Activated T-helper 1 cell treated with Interleukin-2 at 50 U/mL for 16 hours (primary cell): ENCODE measurements around the gene AFAP1L2.

Experiments
- DNase-seq: peaks from one replicate; pipeline ENCODE4 v3.0.0-alpha.2; 2020; ENCODE audit warnings: low read depth

The AFAP1L2 gene

DNA sequence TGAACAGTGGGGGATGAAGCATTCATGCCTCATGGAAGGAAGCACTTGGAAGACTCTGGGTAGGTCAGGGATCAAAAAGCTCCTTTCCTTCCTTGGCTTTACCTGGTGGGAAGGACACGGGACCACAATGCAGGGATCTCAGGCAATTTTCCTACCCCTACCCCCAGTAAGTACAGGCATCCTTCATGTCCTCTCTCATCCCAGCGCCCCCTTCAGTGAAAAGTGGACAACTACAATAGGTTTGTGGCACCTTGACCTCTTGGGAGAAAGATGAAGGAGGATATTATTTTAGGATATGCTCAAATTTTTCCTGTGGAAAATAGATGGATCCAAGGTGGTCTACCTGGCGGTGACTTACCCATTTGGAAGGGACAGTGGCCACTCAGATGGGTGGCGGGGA, 16.5 kb downstream of the AFAP1L2 start:
- DNase-seq = no peak

DNA sequence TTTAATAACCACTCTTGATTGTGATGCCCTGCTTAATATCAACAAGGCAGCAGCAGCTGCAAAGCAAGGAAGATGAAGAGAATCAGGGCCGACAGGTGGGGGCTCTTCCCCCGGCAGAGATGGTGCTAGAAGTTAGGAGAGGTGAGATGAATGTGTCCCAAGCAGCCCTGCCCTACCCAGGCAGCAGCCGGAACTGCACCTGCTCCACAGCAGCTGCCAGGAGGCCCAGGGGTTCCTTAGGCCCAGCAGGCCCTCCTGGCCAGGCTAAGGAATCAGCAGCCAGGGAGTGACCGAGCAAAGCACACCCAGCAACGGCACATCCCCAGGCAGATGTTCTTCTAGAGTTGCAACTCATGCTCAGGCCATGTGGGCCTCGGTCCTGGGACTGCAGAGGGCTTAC, 17.9 kb downstream of the AFAP1L2 start:
- DNase-seq = no peak

DNA sequence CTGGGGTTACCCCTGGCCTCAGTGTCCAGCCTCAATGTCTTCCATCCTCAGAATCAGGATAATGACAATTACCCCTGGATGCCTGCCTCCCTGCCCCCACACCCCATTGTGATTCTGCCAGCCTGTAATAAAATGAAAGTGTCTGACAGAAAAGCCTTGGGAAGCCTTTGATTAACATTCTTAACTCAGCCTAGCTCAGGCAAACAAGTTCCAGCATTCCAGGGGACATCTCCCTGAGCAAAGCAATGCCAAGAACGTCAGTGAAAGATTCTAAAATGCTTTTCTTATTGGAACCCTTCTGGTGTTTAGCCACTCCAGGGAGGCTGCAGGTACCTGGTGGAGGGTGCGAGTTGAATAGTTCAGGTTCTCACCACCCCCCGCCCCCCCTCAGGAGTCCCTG, 18.7 kb downstream of the AFAP1L2 start:
- DNase-seq = no peak

DNA sequence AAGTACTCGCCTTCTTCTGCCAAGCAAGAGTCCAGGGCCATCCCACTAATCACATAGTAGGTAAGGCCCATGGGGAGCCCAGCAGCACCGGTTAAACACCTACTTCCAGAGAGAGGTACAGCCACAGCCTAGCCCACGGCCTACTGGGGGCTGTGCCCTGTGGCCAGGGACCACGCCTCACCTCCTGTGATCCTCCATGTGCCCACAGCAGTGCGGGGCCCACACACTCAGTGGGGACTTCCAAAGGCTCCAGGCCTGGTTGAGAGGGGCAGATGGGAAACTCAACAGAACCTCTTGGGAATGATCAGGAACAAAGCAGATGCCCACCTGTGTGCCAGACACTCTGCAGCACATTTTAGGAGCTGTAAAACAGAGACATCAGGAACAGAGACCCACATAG, 19.7 kb downstream of the AFAP1L2 start:
- DNase-seq = no peak

DNA sequence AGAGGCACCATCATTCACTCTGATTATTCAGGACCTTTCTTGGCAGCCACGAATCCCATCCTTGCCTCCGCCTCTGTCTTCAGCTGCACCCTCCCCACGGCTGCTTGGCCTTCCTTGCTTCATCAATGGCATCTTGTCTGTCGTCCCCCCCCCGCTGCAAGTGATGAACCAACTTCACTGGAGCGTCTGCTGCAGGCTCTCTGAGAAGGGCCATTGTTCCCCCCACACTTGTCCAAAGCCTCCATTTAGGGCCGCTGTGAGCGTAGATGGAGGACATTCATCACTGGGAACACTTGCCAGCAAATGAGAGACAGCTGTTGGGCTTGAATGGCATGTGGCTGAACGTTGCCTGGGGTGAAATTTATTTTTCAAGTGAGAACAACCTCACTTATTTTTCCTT, 20.1 kb downstream of the AFAP1L2 start:
- no peak for DNase-seq

DNA sequence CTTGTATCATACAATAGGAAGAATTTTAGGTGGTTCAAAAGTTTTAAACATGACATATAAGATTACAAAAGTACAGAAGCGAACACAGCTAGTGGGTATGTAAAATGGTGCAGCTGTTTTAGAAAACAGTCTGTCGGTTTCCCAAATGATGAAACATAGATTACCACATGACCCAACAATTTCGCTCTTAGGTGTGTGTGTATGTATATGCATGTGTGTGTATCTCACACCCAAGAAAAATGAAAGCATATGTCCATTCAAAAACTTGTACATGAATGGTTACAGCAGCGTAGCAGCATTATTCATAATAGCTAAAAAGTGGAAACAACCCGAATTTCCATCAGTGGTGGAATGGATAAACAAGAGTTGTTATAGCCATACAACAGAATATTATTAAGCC, 23.5 kb downstream of the AFAP1L2 start:
- DNase-seq = no peak

DNA sequence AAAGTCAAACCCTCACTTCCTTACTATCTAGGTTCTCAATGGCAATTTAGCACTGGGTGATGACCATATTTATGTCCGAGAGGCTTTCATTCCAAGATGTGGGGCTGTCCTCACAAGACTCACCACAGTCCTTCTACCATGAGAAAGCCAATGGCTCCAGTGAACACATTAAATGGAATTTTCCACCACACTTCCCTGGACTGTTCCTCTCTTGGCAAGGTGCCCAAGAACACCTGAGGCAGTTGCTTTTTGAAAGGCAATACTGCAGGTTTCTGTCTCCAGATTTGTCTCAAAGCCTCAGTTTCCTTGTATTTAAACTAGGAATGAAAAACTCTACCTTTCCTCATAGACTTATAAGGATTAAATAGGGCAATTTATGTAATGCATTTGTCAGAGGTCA, 24.2 kb downstream of the AFAP1L2 start:
- no peak for DNase-seq

DNA sequence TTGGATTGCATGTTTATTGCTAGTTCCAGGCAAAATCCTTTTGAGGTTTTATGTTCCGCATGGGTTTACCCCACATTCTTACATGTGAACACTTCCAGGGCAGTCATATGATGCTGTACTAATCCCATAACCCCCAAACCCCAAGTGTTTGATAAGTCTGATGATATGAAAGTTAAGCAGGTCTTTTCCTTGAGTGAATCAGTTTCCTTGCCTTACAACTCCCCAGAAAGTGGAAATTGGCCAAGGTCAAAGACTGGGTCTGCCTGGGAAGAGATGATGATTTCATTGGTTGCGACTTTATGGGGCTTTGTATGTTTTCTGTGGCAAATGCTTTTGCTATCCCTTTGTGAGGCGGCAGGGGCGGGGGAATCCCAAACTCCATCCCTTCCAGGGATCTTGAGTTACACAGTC, 24.7 kb downstream of the AFAP1L2 start:
- DNase-seq = no peak

DNA sequence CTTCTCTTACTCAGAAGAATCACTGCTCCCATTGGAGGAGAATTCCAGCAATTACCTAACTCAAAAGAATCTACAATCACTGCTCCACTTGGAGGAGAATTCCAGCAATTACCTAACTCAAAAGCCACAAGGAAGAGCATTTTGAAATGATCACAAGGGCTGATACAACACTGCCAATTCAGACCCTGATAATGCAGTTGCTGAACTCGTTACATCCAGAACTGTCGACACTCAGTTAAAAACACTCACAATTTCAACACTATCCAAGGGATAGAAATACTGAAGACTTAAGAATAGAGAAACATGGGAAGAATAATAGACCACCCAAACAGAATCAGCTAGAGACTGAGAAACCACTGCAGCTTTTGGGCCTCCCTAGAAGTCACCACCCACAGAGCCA, 27.8 kb downstream of the AFAP1L2 start:
- DNase-seq = no peak

DNA sequence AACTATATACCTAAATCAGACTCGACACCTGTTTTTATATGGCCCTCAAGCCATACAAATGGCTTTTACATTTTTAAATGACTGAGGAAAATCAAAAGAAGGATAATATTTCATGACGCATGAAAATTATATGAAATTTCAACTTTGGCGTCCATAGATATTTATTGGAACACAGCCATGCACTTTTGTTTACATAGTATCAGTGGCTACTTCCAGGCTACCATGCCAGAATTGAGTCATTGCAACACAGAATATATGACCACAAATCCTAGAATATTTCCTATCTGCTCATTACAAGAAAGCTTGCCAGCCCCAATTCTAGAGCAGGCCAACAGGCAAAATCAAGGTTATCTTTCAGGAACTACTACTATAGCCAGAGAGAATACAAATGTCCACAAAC, 29.3 kb downstream of the AFAP1L2 start:
- no peak for DNase-seq

DNA sequence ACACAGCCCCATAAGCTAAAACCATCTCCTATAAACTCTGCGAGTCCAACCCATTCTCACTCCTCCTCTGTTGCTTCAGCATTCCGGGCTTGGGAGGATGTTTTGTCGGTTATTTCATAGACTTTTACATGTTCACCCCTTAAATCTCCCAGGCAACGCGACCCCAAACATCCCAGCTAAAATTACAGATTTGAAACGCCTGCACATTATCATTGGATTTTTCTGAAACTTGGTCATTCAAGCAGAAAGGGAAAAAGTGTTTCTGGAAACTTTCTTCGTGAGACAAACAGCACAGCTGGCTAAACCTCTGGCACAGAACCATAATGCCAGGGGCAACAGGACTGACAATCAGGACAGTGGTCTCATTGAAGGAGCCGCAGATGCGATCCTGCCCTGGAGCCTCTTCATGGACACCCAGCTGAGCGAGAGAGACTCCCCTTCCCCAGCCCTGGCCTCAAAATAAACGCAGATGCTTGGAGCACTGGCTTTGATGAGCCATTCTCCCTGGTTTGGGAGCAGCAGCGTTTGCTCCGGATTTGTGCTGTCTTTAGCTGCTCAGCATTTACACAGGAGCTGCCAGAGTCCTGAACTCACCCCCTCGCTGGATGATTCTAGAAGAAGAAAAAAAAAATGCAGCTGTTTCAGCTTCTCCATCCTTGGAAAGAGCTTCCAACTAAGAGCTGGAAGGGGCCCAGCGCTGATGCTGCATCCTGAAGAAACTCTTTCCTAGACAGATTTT, 30.1 kb downstream of the AFAP1L2 start:
- DNase-seq = no peak

DNA sequence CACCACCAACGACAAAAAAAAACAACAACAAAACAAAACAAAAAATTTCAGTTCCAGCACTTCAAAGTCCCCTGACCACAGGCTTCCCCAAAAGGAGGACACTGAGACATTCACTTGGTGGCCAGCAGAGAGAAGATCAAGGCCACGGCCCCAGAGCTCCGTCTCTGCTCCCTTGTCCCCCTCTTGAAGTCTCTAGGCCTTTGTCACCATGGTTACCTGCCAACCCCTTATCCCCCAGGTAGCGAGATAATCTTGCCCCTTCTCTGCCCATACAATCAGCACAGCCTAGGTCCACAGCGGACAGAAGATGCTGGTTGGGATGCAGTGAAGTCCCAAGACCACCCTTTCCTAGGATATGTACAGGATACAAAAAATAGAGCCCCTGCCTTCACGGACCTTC, 30.7 kb downstream of the AFAP1L2 start:
- DNase-seq = no peak

DNA sequence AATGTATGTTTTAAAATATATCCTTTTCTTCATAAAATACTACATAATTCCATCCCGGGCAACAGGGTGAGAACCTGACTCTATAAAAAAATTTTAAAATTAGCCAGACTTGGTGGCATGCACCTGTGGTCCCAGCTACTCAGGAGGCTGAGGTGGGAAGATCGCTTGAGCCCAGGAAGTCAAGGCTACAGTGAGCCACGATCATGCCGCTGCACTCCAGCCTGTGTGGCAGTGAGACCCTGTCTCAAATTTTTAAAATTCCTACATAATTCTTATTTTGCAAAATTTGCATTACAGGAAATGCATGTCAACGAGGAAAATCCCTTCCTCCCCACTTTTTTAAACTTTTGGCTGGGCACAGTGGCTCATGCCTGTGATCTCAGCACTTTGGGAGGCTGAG, 31.3 kb downstream of the AFAP1L2 start:
- no peak for DNase-seq

DNA sequence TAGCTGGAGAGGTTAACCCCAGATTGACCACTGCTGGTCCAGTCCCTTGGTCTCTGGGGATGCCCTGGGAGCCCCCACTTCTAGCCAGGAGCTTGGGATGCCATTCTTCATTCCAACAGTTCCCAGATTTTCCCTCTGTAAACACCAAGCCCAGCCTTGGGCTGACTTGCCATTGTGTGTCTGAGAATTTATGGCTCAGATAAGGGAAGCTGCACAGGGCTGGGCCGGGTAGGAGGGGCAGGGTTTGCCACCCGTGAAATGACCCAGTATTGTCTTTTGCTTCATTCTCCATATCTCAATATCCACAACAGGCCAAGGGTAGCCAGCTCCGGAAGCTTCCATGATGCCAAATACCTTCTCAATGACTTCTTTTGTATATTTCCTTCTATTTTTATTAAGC, 32.1 kb downstream of the AFAP1L2 start:
- DNase-seq = no peak

DNA sequence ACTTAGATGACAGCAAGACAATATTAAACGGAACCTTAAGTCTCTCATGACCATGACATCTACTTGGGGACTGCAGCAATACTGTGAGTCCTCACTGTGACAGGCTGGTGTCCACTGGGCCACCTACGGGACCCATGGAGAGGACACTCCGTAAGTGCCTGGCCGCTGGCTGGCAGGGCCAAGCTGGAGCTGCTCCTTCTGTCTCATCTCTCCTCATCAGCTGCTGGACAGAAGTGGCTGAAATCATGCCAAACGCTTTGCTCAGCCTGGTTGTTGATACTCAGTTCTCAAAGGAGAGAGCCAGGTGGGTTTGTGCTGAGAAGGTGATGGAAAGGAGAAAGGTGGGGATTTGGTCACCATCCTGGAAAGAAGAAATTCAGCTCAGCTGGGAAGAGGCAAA, 33.3 kb downstream of the AFAP1L2 start:
- DNase-seq = no peak

DNA sequence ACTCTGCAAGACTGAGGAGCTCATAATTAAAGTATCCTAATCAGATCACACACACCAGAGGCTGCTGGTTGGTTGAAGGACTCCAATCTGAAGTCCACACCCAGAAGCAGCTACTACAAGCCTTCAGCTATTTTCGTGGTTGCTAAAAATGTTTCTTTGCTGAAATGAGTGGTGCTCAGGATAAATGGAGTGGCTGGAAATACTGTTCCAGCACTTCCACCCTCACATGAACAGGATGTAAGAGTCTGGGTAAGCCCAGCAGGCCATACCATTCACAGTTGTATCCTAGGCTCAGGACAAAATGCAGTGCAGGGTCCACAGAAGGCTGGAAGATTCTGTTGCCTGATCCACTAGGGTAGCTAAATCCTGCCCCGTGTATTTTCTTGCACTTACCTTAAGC, 34.1 kb downstream of the AFAP1L2 start:
- no peak for DNase-seq

DNA sequence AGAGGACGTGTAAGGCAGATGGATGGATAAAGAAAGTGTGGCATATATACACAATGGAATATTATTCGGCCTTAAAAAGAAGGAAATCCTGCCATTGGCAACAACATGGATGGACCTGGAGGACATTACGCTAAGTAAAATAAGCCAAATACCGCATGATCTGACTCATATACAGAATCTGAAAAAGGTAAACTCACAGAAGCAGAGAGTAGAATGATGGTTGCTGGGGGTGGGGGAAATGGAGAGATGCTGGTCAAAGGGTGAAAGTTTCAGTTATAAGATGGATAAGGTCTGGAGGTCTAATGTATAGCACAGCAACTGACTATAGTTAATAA, 36.3 kb downstream of the AFAP1L2 start:
- no peak for DNase-seq

DNA sequence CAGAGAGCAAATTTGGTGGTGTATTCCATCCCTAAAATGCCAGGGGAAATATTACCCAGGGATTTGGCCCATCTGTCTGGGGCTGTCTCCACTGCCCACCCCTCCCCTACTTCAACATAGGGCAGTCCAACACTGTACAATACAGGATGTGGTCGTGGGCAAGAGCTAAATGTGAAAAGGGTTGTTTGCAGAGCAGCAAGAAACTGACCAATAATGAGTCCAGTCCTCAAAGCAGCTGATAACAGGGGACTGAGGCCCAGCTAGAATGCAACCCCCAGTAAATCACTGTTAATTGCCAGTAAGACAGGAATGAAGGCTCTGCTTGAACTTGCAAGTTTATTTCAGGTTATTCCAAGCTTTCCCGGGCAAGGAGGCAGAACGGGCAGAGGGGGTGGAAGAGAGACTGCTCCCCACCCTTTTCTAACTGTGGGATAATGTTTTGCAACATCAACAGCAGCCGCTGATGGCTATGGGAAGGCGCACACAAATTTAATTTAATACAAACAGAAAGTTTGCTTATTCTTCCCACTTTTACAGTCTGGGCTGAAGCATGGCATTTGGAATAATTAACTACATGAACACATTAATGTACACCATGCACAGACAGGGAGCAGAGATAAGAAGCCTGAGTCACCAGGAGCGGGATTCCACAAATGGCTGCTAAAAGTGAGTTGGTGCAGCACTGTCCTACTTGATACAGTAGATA, 36.8 kb downstream of the AFAP1L2 start:
- no peak for DNase-seq

DNA sequence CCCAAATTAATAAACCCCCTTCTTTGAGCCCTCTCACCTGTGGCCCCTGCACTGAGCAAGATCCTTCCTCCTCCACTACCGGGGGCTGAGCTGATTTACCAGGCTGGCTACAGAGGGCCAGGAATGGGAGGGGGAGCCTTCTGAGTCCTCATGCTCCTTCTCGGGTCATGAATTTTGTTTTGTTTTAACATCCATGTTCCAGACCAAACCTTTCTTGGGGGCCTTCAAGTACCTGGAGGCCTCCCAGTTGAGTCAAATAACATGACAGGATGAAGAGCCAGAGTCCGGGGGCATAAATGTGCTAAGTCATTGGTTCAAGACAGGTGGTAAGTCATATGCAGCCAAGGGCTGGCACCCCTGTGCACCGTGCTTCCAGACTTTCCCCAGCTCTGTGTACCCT, 39.6 kb downstream of the AFAP1L2 start:
- DNase-seq = no peak

DNA sequence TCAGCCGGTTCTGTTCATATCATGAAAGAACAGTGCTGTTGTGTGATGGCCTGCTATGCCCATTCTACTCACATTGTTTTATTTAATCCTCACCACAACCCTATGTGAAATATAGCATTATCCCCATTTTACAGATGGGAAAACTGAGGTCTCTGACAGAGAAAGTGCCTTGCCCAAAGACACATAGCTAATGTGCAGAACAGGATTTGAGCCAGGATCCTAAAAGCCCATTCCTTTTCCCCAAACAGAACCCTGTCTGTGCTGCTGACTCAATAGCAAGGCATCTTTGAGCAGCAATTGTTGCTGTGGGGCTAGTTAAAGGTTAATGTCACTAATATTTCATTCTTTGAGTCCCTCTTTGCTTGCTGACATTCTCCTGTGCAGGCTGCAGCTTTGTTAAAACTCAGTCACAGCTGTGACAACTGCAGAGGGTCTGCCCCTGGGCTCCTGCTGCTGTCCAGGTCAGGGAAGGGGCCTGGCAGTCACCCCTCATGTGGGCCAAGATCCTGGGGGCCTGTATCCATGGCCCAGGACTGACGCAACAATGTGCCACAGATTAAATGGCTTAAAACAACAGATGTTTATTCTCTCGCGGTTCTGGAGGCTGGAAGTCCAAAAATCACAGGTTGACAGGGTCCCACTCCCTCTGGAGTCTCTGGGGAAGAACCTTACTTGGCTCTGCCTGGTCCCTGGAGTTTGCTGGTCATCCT, 40.4 kb downstream of the AFAP1L2 start:
- no peak for DNase-seq

DNA sequence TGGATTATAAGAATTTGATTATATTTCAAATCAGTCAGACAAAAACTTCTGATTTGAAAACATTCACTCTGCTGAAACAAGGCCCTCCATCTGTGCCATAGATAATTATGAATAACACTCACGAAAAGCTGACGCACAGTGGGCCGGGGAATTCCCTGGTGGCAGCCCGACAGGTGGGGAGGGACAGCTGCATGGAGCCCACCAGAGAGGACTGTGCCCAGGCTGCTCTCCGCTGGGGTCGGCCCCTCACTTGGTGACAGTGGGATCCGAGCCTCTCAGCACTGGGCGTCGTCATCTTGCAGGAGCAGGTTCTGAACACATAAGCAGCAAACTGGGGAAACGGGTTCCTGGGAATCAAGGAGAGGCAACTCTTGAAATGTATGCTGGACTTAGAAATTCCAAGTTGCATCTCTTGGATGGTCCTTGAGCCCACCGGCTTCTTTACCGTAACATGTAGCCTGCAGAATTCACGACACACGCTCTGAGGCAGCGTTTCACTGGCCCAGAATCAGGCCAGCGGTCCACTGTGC, 41.4 kb downstream of the AFAP1L2 start:
- DNase-seq = no peak

DNA sequence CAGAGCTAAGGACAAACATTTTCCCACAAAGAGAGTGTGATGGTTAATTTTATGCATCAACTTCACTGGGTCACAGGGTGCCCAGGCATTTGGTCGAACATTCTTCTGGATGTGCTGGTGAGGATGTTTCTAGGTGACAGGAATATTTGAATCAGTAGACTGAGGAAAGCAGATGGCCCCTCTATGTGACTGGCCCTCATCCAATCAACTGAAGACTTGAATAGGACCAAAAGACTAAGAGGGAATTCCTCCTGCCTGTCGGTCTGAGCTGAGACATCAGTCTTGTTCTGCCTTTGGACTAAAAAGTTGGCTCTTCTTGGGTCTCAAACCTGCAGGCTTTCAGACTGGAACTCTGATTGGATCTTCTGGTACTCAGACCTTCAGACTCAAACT, 44.4 kb downstream of the AFAP1L2 start:
- DNase-seq = no peak
